ENCODE data around the gene SEMA3E. TPM values are rescaled to one million over a fixed set of nuclear protein-coding genes. Genes with fewer than 3 reads are reported as not detected.

Gene SEMA3E
- total RNA-seq, 4 donors from 2014 or later, result 22.1 to 42.6 (median 25.0) TPM

DNA sequence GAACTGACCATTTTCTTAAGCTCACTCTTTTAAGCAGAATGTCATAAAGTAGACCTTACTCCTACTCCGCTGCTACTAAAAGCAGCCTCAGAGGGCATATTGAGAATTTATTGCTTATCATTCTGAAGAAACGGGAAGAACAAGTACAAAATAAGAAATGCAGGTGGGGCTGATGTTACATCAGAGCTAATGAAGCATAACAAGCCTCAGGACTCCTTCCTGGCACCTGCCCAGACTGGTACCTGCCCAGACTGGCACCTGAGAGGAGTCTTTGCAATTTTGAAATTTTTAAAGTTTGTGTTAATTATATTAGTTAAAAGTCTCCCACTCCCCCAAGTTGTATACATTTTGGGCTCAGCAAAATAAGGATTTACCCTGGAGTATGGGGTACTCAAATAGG, 162.4 kb downstream of the SEMA3E start:
- no peak for ATAC-seq
- Histone ChIP-seq H3K4me3 (no peak overlapping the region), H3K27ac (no peak overlapping the region), H3K4me1 (no peaks in the 10 kb centered on the region), H3K36me3 (no peaks in the 10 kb centered on the region), H3K9me3 (no peaks in the 10 kb centered on the region), H3K27me3 (no peaks in the 10 kb centered on the region)
- TF ChIP-seq POLR2A (IDR thresholded peaks at IDR 0.05), result no peak
- TF ChIP-seq CTCF (IDR thresholded peaks at IDR 0.05), result no peak
- no peak for TF ChIP-seq EP300 (IDR thresholded peaks at IDR 0.05)
- no peak for TF ChIP-seq POLR2AphosphoS5 (IDR thresholded peaks at IDR 0.05)
- WGBS, 2 donors (ENCODE audit: low coverage in 1 of 2), result 88 to 100% methylated on average over 2 of the region's 2 CpGs

DNA sequence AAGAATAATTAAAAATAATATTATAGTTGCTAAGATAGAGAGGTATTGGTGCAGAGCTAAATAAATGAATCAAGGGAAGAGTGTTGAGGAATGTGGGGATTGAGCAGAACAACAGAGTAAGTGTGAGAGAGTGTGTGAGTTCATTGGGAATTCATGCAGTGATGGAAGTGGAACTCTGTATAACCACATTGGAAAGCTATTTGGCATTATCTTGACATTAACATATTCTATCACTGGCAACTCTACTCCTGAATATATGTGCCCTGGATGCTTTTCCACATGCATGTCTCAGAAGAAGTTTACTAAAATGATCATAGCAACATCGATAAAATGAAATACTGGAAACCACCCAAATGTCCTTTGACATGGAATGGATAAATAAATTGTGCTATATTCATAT, 164.1 kb downstream of the SEMA3E start:
- Histone ChIP-seq H3K27me3 (no peaks in the 10 kb centered on the region), H3K36me3 (no peaks in the 10 kb centered on the region), H3K9me3 (no peaks in the 10 kb centered on the region), H3K27ac (no peak overlapping the region), H3K4me3 (no peak overlapping the region), H3K4me1 (no peaks in the 10 kb centered on the region)
- ATAC-seq, result no peak
- TF ChIP-seq EP300 (IDR thresholded peaks at IDR 0.05) (no peak), CTCF (IDR thresholded peaks at IDR 0.05) (no peak), POLR2A (IDR thresholded peaks at IDR 0.05) (no peak), POLR2AphosphoS5 (IDR thresholded peaks at IDR 0.05) (no peak)
- 54 to 76% methylated on average over 1 of the region's 1 CpG for WGBS, 2 donors (ENCODE audit: low coverage in 1 of 2)

DNA sequence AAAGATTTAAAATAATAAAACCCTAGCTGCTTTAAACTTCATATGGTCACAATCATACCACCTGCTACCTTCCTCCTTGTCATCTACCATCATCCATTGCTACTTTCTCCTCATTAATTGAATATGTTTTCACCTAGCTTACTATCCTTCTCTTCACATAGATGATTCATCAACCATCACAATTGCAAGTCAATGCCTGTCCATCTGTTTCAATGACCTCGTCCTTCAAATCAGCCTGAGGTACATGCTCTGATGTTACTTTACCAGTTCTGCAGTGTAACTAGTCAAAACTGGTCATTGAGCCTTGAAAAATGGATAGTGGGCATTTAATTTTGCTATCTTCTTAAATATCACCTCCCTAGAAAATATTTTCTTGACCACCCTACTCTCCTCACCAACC, 164.7 kb downstream of the SEMA3E start:
- Histone ChIP-seq H3K9me3 (no peaks in the 10 kb centered on the region), H3K4me3 (no peak overlapping the region), H3K27me3 (no peaks in the 10 kb centered on the region), H3K36me3 (no peaks in the 10 kb centered on the region), H3K27ac (no peak overlapping the region), H3K4me1 (no peaks in the 10 kb centered on the region)
- ATAC-seq, result no peak
- WGBS, 2 donors (ENCODE audit: low coverage in 1 of 2), result 81 to 83% methylated on average over 1 of the region's 1 CpG
- TF ChIP-seq CTCF (IDR thresholded peaks at IDR 0.05), result no peak
- no peak for TF ChIP-seq POLR2A (IDR thresholded peaks at IDR 0.05)
- no peak for TF ChIP-seq EP300 (IDR thresholded peaks at IDR 0.05)
- no peak for TF ChIP-seq POLR2AphosphoS5 (IDR thresholded peaks at IDR 0.05)

- WGBS, 2 donors (ENCODE audit: low coverage in 1 of 2), result 75% methylated on average over 1 of the region's 1 CpG; no CpG with 5 or more reads in 1 of the 2 donors
- Histone ChIP-seq H3K27me3 (no peaks in the 10 kb centered on the region), H3K36me3 (no peaks in the 10 kb centered on the region), H3K9me3 (no peaks in the 10 kb centered on the region), H3K4me1 (peaks cover 0 to 11% (median 2%) of the 10 kb centered on the region in 3 donors), H3K27ac (no peak overlapping the region), H3K4me3 (no peak overlapping the region)
- TF ChIP-seq POLR2A (IDR thresholded peaks at IDR 0.05) (no peak), EP300 (IDR thresholded peaks at IDR 0.05) (no peak), CTCF (IDR thresholded peaks at IDR 0.05) (no peak), POLR2AphosphoS5 (IDR thresholded peaks at IDR 0.05) (no peak)
- no peak for ATAC-seq
Measured at GRCh38 chr7:83478616-83479015, 170.3 kb downstream of the SEMA3E start.

- WGBS, 2 donors (ENCODE audit: low coverage in 1 of 2), result 17 to 23% methylated on average over 4 of the region's 4 CpGs
- TF ChIP-seq EP300 (IDR thresholded peaks at IDR 0.05) (no peak), CTCF (IDR thresholded peaks at IDR 0.05) (no peak), POLR2A (IDR thresholded peaks at IDR 0.05) (no peak), POLR2AphosphoS5 (IDR thresholded peaks at IDR 0.05) (no peak)
- H3K9me3 ChIP-seq, result no peaks in the 10 kb centered on the region
- no peaks in the 10 kb centered on the region for H3K36me3 ChIP-seq
- no peak overlapping the region for H3K4me3 ChIP-seq
- ATAC-seq, result no peak
- H3K27ac ChIP-seq, result no peak overlapping the region
- H3K27me3 ChIP-seq, result no peaks in the 10 kb centered on the region
- H3K4me1 ChIP-seq, result peaks cover 0 to 11% (median 2%) of the 10 kb centered on the region in 3 donors
Measured at GRCh38 chr7:83476511-83477050, 172.4 kb downstream of the SEMA3E start.
